T-helper 2 cell treated with Interferon-gamma antibody and Interleukin-4, amounts not matched to agents 5 μg/mL and 100 μg/mL, for 36 hours (primary cell): ENCODE data around the gene ZSCAN21.

Experiments used
- DNase-seq: peaks from one replicate; pipeline ENCODE4 v3.0.0; 2021; ENCODE audit warnings: low spot score
- H3K27ac Mint-ChIP-seq: one replicate; pipeline ENCODE4 v1.8.0; 2021; ENCODE audit warnings: mild to moderate bottlenecking, mixed read lengths
- H3K27me3 Mint-ChIP-seq: one replicate; pipeline ENCODE4 v1.8.0; 2021; ENCODE audit warnings: low read depth, mixed read lengths
- H3K36me3 Mint-ChIP-seq: one replicate; pipeline ENCODE4 v1.8.0; 2021; ENCODE audit warnings: low read depth, mixed read lengths
- H3K4me1 Mint-ChIP-seq: one replicate; pipeline ENCODE4 v1.8.0; 2021; ENCODE audit warnings: low read depth, mixed read lengths
- H3K4me3 Mint-ChIP-seq: one replicate; pipeline ENCODE4 v1.8.0; 2022; ENCODE audit warnings: mild to moderate bottlenecking, moderate library complexity, mixed read lengths
- H3K9me3 Mint-ChIP-seq: one replicate; pipeline ENCODE4 v1.8.0; 2021; ENCODE audit warnings: mixed read lengths

Gene ZSCAN21

GRCh38 chr7:100017300-100017699 is 32.3 kb upstream of the ZSCAN21 start:
- peaks cover 11% of the 10 kb centered on the region for H3K36me3 Mint-ChIP-seq
- no peak overlapping the region for H3K27ac Mint-ChIP-seq
- H3K4me3 Mint-ChIP-seq: no peak overlapping the region
- H3K27me3 Mint-ChIP-seq: no peaks in the 10 kb centered on the region
- DNase-seq: no peak
- H3K9me3 Mint-ChIP-seq: no peaks in the 10 kb centered on the region
- H3K4me1 Mint-ChIP-seq: peaks cover 28% of the 10 kb centered on the region

DNA sequence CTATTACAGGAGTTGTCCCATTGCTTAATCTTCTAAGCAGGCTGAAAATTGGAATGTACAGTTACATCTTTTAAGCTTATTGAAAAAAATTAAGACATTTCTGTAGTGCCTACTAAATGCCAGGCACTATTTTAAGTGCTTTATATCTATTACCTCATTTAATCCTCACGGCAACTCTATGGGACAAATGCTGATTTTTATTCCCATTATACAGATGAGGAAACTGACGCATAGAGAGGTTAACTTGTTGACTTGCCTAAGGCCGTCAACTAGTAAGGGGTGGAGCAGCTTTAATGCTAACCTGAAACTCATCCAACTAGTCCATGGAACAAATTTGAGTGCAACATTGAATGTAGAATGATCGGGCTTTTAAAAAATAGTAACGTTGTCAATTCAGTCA is 31.7 kb upstream of the ZSCAN21 start:
- no peak overlapping the region for H3K27ac Mint-ChIP-seq
- no peak overlapping the region for H3K4me3 Mint-ChIP-seq
- peaks cover 28% of the 10 kb centered on the region for H3K4me1 Mint-ChIP-seq
- H3K36me3 Mint-ChIP-seq: peaks cover 16% of the 10 kb centered on the region
- H3K9me3 Mint-ChIP-seq: no peaks in the 10 kb centered on the region
- no peaks in the 10 kb centered on the region for H3K27me3 Mint-ChIP-seq
- DNase-seq: no peak

GRCh38 chr7:100019908-100020307 is 29.7 kb upstream of the ZSCAN21 start:
- H3K36me3 Mint-ChIP-seq: peaks cover 32% of the 10 kb centered on the region
- H3K9me3 Mint-ChIP-seq: no peaks in the 10 kb centered on the region
- H3K4me3 Mint-ChIP-seq: no peak overlapping the region
- DNase-seq: no peak
- H3K27me3 Mint-ChIP-seq: no peaks in the 10 kb centered on the region
- peaks cover 25% of the 10 kb centered on the region for H3K4me1 Mint-ChIP-seq
- H3K27ac Mint-ChIP-seq: no peak overlapping the region

GRCh38 chr7:100021297-100021696 is 28.3 kb upstream of the ZSCAN21 start:
- Mint-ChIP-seq H3K4me3 (no peak overlapping the region), H3K36me3 (peaks cover 41% of the 10 kb centered on the region), H3K27me3 (no peaks in the 10 kb centered on the region), H3K9me3 (no peaks in the 10 kb centered on the region), H3K27ac (no peak overlapping the region), H3K4me1 (peaks cover 17% of the 10 kb centered on the region)
- no peak for DNase-seq

GRCh38 chr7:100022621-100023020 is 27.0 kb upstream of the ZSCAN21 start:
- H3K27ac Mint-ChIP-seq: no peak overlapping the region
- H3K4me3 Mint-ChIP-seq: no peak overlapping the region
- H3K27me3 Mint-ChIP-seq: no peaks in the 10 kb centered on the region
- DNase-seq: no peak
- H3K9me3 Mint-ChIP-seq: no peaks in the 10 kb centered on the region
- H3K4me1 Mint-ChIP-seq: peaks cover 7% of the 10 kb centered on the region
- peaks cover 41% of the 10 kb centered on the region for H3K36me3 Mint-ChIP-seq

DNA sequence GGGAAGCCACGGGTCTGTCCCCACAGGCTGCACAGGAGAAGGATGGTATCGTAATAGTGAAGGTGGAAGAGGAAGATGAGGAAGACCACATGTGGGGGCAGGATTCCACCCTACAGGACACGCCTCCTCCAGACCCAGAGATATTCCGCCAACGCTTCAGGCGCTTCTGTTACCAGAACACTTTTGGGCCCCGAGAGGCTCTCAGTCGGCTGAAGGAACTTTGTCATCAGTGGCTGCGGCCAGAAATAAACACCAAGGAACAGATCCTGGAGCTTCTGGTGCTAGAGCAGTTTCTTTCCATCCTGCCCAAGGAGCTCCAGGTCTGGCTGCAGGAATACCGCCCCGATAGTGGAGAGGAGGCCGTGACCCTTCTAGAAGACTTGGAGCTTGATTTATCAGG is 26.0 kb upstream of the ZSCAN21 start:
- DNase-seq: no peak
- Mint-ChIP-seq H3K36me3 (peaks cover 41% of the 10 kb centered on the region), H3K9me3 (no peaks in the 10 kb centered on the region), H3K4me3 (no peak overlapping the region), H3K27ac (no peak overlapping the region), H3K27me3 (no peaks in the 10 kb centered on the region), H3K4me1 (peaks cover 3% of the 10 kb centered on the region)

DNA sequence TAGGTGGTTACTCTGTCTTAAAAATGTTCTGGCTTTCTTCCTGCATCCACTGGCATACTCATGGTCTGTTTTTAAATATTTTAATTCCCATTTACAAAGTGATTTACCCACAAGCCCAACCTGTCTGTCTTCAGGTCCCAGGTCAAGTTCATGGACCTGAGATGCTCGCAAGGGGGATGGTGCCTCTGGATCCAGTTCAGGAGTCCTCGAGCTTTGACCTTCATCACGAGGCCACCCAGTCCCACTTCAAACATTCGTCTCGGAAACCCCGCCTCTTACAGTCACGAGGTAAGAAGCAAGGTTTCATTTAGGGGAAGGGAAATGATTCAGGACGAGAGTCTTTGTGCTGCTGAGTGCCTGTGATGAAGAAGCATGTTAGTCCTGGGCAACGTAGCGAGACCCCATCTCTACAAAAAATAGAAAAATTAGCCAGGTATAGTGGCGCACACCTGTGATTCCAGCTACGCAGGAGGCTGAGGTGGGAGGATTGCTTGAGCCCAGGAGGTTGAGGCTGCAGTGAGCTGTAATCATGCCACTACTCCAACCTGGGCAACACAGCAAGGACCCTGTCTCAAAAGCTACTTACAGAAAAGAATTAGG is 25.5 kb upstream of the ZSCAN21 start:
- no peaks in the 10 kb centered on the region for H3K9me3 Mint-ChIP-seq
- H3K27ac Mint-ChIP-seq: no peak overlapping the region
- no peak for DNase-seq
- H3K27me3 Mint-ChIP-seq: no peaks in the 10 kb centered on the region
- peaks cover 41% of the 10 kb centered on the region for H3K36me3 Mint-ChIP-seq
- no peak overlapping the region for H3K4me3 Mint-ChIP-seq
- peaks cover 3% of the 10 kb centered on the region for H3K4me1 Mint-ChIP-seq

DNA sequence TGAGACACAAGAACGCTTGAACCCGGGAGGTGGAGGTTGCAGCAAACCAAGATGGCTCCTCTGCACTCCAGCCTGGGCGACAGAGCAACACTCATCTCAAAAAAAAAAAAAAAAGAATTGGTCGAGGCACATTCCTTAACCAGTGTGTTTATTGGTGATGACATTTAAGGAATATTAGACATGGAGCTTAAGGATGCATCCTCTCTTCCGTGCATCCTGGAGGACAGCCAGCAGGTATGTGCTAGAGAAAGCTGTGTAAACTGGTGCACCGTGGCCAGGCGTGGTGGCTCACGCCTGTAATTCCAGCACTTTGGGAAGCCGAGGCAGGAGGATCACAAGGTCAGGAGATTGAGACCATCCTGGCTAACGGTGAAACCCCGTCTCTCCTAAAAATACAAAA is 22.4 kb upstream of the ZSCAN21 start:
- Mint-ChIP-seq H3K4me3 (no peak overlapping the region), H3K4me1 (peaks cover under 1% of the 10 kb centered on the region), H3K27me3 (no peaks in the 10 kb centered on the region), H3K27ac (no peak overlapping the region), H3K36me3 (peaks cover 56% of the 10 kb centered on the region), H3K9me3 (no peaks in the 10 kb centered on the region)
- DNase-seq: no peak

GRCh38 chr7:100029596-100029995 is 20.0 kb upstream of the ZSCAN21 start:
- no peaks in the 10 kb centered on the region for H3K9me3 Mint-ChIP-seq
- H3K4me3 Mint-ChIP-seq: no peak overlapping the region
- H3K27ac Mint-ChIP-seq: no peak overlapping the region
- peaks cover 56% of the 10 kb centered on the region for H3K36me3 Mint-ChIP-seq
- no peaks in the 10 kb centered on the region for H3K27me3 Mint-ChIP-seq
- H3K4me1 Mint-ChIP-seq: peaks cover 3% of the 10 kb centered on the region
- DNase-seq: no peak

- Mint-ChIP-seq H3K36me3 (peaks cover 65% of the 10 kb centered on the region), H3K4me1 (peaks cover 3% of the 10 kb centered on the region), H3K4me3 (no peak overlapping the region), H3K9me3 (no peaks in the 10 kb centered on the region), H3K27me3 (no peaks in the 10 kb centered on the region), H3K27ac (no peak overlapping the region)
- DNase-seq: no peak
These were observed 16.0 kb upstream of the ZSCAN21 start for GRCh38 chr7:100033526-100033925.

DNA sequence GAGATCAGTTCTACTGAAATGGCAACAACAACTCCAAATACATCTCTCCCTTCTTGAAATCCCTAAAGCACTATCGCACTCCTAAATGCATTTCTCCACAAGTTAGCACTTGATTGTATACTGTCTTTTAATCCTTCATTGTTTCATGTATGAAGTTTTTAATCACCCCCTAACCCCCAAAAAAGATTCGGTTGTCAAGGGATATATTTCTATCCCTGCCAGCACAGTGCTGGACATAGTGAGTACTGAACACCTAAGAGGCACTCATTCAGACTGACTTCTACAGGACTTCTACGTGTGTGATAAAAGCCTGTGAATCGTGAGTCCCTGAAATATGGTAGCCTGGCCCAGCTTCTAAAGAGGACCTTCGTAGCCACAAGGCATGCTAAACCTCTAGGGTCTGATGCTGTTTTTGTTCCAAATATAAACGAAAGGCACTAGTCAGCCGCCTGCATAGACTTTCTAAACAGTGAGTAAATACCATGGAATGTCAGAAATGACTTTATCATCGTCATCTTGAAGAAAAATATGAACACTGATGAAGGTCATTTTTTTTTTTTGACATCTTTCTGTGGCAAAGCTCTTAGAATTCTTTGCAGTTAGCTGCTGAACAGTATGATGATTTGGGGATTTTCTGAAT is 14.6 kb upstream of the ZSCAN21 start:
- no peak overlapping the region for H3K4me3 Mint-ChIP-seq
- DNase-seq: no peak
- no peaks in the 10 kb centered on the region for H3K9me3 Mint-ChIP-seq
- peaks cover 3% of the 10 kb centered on the region for H3K4me1 Mint-ChIP-seq
- peaks cover 62% of the 10 kb centered on the region for H3K36me3 Mint-ChIP-seq
- no peak overlapping the region for H3K27ac Mint-ChIP-seq
- no peaks in the 10 kb centered on the region for H3K27me3 Mint-ChIP-seq

DNA sequence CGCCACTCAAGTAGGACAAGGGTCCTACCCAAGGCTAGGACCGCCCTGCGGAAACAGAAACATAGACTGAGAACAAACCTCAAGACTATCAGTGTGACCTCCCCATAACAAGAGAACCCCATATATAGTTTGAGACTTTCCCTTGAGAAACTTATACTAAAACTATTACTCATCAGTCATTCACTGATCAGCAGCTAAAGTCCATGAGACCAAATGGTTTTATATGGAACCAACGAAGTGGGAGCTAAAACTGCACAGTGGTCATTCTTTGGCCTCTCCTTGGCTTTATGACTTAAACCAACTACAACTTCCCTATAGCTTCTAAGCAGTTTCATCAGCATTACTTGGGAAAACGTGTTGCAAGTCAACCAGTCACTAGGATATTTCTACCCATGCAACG is 13.7 kb upstream of the ZSCAN21 start:
- no peak overlapping the region for H3K27ac Mint-ChIP-seq

GRCh38 chr7:100038326-100038725 is 11.2 kb upstream of the ZSCAN21 start:
- H3K4me1 Mint-ChIP-seq: peaks cover 11% of the 10 kb centered on the region
- H3K36me3 Mint-ChIP-seq: peaks cover 39% of the 10 kb centered on the region
- H3K4me3 Mint-ChIP-seq: no peak overlapping the region
- H3K9me3 Mint-ChIP-seq: no peaks in the 10 kb centered on the region
- H3K27me3 Mint-ChIP-seq: no peaks in the 10 kb centered on the region
- no peak for DNase-seq
- no peak overlapping the region for H3K27ac Mint-ChIP-seq

More for the DNA sequence above, 13.7 kb upstream of the ZSCAN21 start:
- Mint-ChIP-seq H3K4me1 (peaks cover 8% of the 10 kb centered on the region), H3K9me3 (no peaks in the 10 kb centered on the region), H3K27me3 (no peaks in the 10 kb centered on the region), H3K36me3 (peaks cover 55% of the 10 kb centered on the region), H3K4me3 (no peak overlapping the region)
- no peak for DNase-seq

DNA sequence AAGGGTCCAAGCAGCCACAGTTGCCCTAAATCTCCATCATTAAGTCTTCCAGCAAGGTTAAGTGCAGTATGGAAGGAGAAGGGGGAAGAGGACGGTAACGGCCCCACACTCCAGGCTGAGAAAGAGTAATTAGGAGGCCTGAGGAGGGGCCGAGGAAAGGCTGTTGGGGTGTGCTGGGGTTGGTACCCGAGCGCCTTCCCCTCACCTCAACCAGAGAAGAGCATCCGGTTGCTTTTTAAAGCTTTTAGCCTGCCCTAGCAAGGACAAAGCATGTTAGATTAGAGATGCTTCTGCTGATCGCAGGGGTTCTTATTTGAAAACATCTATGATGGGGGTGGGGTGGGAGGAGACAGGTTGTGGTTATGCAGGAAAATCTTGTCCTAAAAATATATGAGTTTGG is 9.0 kb upstream of the ZSCAN21 start:
- Mint-ChIP-seq H3K36me3 (peaks cover 18% of the 10 kb centered on the region), H3K4me3 (no peak overlapping the region), H3K4me1 (peaks cover 14% of the 10 kb centered on the region), H3K27ac (no peak overlapping the region), H3K27me3 (no peaks in the 10 kb centered on the region), H3K9me3 (no peaks in the 10 kb centered on the region)
- DNase-seq: no peak

DNA sequence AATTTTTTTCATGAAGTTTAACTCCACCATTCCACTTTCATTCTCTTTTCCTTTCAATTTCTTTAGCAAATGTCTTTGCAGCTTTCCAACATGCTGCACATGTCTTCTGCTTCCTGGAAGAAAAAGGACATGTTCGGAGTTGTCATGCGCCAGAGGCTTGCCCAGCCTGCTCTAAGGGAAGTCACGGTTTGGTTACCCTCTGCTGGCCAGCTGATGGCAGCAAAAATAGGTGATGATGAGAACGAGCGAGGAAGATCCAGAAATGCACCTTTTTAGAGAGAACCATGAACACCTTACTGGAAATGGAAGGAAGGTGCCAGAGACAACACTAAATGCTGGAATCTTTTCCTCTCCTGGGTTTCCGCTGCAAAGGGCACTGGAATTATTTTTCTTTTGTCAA is 4.9 kb upstream of the ZSCAN21 start:
- no peak for DNase-seq
- Mint-ChIP-seq H3K4me1 (peaks cover 17% of the 10 kb centered on the region), H3K27me3 (no peaks in the 10 kb centered on the region), H3K27ac (no peak overlapping the region), H3K4me3 (no peak overlapping the region), H3K36me3 (no peaks in the 10 kb centered on the region), H3K9me3 (no peaks in the 10 kb centered on the region)
